ENCODE measurements around the gene VIP. TPM values are rescaled to one million over a fixed set of nuclear protein-coding genes. Genes with fewer than 3 reads are reported as not detected.

VIP gene
- total and polyA plus RNA-seq, 2 of the 8 experiments (the other 6 are each of a cell fraction or from before 2014, with no cell fraction given): not detected

DNA sequence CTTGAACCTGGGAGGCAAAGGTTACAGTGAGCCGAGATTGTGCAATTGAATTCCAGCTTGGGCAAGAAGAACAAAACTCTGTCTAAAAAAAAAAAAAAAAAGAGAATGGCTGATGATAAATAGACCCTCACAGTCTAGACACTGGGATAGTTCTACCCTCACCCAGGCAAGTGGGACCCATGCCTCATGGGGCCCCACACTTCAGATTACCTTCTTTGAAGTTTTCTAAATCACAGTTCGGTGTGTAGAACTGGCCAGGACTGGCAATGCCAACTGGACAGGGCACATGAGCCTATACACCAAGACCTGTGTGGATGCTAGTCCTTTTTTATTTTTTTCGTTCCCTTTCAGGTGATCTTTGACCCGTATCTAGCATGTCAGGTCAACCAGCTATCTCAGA lies 24.3 kb upstream of the VIP start:
- Histone ChIP-seq H3K79me1 (ENCODE audit: low read depth, low read length) (no peaks in the 10 kb centered on the region), H3K9me3 (ENCODE audit: insufficient read depth in 2 of 2, low read depth in 1 of 2, low read length in 1 of 2) (no peaks in the 10 kb centered on the region), H4K8ac (ENCODE audit: extremely low read depth, insufficient read depth, low read length) (no peak overlapping the region), H2AK5ac (ENCODE audit: low read depth, low read length) (no peak overlapping the region), H2BK20ac (ENCODE audit: low read length) (no peak overlapping the region), H3K36me3 (ENCODE audit: control insufficient read depth in 2 of 4, insufficient read depth in 4 of 4, low read length in 3 of 4) (no peaks in the 10 kb centered on the region), H4K91ac (replicated peaks; ENCODE audit: insufficient read length, low read length) (no peak overlapping the region), H2BK12ac (ENCODE audit: low read depth, low read length) (no peak overlapping the region), H3K79me2 (ENCODE audit: control insufficient read depth in 1 of 2, insufficient read depth in 2 of 2, low read length in 2 of 2) (no peaks in the 10 kb centered on the region), H4K5ac (ENCODE audit: insufficient read length, low read depth, low read length) (no peak overlapping the region), H3K23ac (ENCODE audit: insufficient read length) (no peak overlapping the region), H3K27me3 (replicated peaks in 1 of 4; ENCODE audit: control insufficient read depth in 3 of 4, extremely low read depth in 1 of 4, insufficient read depth in 3 of 4, low read length in 3 of 4) (no peaks in the 10 kb centered on the region), H3K9ac (replicated peaks in 1 of 4; ENCODE audit: extremely low read depth in 1 of 4, low read depth in 3 of 4, low read length in 3 of 4) (no peak overlapping the region), H3K56ac (replicated peaks; ENCODE audit: insufficient read length, low read depth, low read length) (no peak overlapping the region), H2BK15ac (ENCODE audit: low read length) (no peak overlapping the region), H3K14ac (ENCODE audit: insufficient read length) (no peak overlapping the region), H2BK120ac (replicated peaks; ENCODE audit: low read depth, low read length) (no peak overlapping the region), H3K4me3 (ENCODE audit: extremely low read depth in 1 of 4, insufficient read depth in 2 of 4, low read depth in 3 of 4, low read length in 4 of 4) (no peak overlapping the region), H3K4me2 (ENCODE audit: insufficient read depth in 1 of 2, low read depth in 2 of 2, low read length in 2 of 2) (no peak overlapping the region), H2AFZ (ENCODE audit: low read length) (no peak overlapping the region), H3K4me1 (replicated peaks in 1 of 4; ENCODE audit: control insufficient read depth in 3 of 4, insufficient read depth in 4 of 4, low read length in 3 of 4) (no peaks in the 10 kb centered on the region), H3K23me2 (ENCODE audit: low read depth, low read length) (no peaks in the 10 kb centered on the region), H2BK5ac (ENCODE audit: low read depth, low read length) (no peak overlapping the region), H4K20me1 (replicated peaks in 1 of 2; ENCODE audit: control insufficient read depth in 1 of 2, insufficient read depth in 2 of 2, low read length in 2 of 2) (no peaks in the 10 kb centered on the region), H3K27ac (ENCODE audit: low read depth, low read length) (no peak overlapping the region), H3K18ac (ENCODE audit: extremely low read depth, low read length) (no peak overlapping the region), H3K4ac (replicated peaks; ENCODE audit: insufficient read length, low read depth, low read length) (no peak overlapping the region)
- TF ChIP-seq ASH2L (IDR thresholded peaks at IDR 0.05; ENCODE audit: low read length) (no peak), HDAC2 (IDR thresholded peaks at IDR 0.05; ENCODE audit: borderline replicate concordance in 1 of 2, low read depth in 2 of 2, low read length in 2 of 2) (no peak), ZNF274 (IDR thresholded peaks at IDR 0.05; ENCODE audit: borderline replicate concordance, extremely low read depth, low read length) (no peak), BCL11A (IDR thresholded peaks at IDR 0.05; ENCODE audit: low read depth in 2 of 2, low read length in 2 of 2) (no peak), RAD21 (IDR thresholded peaks at IDR 0.05 in 1 of 2, conservative IDR thresholded peaks at IDR 0.05 in 1 of 2; ENCODE audit: low read depth in 2 of 2, low read length in 2 of 2) (no peak), EGR1 (IDR thresholded peaks at IDR 0.05; ENCODE audit: borderline replicate concordance, low read depth, low read length) (no peak), NANOG (IDR thresholded peaks at IDR 0.05; ENCODE audit: insufficient read depth, low read depth, low read length, poor library complexity, severe bottlenecking) (no peak), TBP (IDR thresholded peaks at IDR 0.05; ENCODE audit: low read depth, low read length) (no peak), CBX5 (IDR thresholded peaks at IDR 0.05; ENCODE audit: low read depth, low read length) (no peak)
- TF ChIP-seq, protein P1, sequence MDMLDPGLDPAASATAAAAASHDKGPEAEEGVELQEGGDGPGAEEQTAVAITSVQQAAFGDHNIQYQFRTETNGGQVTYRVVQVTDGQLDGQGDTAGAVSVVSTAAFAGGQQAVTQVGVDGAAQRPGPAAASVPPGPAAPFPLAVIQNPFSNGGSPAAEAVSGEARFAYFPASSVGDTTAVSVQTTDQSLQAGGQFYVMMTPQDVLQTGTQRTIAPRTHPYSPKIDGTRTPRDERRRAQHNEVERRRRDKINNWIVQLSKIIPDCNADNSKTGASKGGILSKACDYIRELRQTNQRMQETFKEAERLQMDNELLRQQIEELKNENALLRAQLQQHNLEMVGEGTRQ (IDR thresholded peaks at IDR 0.05; ENCODE audit: low read length): no peak
- no peak for DNase-seq (ENCODE audit: low read depth in 1 of 2, low spot score in 2 of 2)
- no peak for FAIRE-seq
- 50% methylated on average over 3 of the region's 4 CpGs; no CpG with 5 or more reads in 1 of the 2 experiments for WGBS, 2 experiments (ENCODE audit: extremely low coverage in 1 of 2, insufficient coverage in 1 of 2, insufficient read length in 1 of 2, insufficient replicate concordance in 2 of 2, low coverage in 1 of 2, low lambda C conversion rate in 2 of 2, missing lambda C conversion rate in 1 of 2)
- POLR2A ChIA-PET (ENCODE audit: partially characterized antibody): no interaction called here
- CTCF ChIA-PET (ENCODE audit: partially characterized antibody): interaction anchor here (0.6 to 4.0 kb wide), 5 partner anchors 63 to 434 kb away, joined by 3 to 34 read pairs (median 3); no protein-coding TSS in a partner anchor
